ENCODE results near the gene HADHA.

The HADHA gene

GRCh38 chr2:26224095-26224494 lies 20.3 kb downstream of the HADHA start:
- ATAC-seq (no peak), DNase-seq (no peak)
- Mint-ChIP-seq H3K4me1 (no peaks in the 10 kb centered on the region), H3K4me3 (no peak overlapping the region), H3K36me3 (ENCODE audit: low read depth) (peaks cover 42% of the 10 kb centered on the region), H3K27me3 (no peaks in the 10 kb centered on the region), H3K27ac (no peak overlapping the region), H3K9me3 (no peaks in the 10 kb centered on the region)

- Mint-ChIP-seq H3K36me3 (ENCODE audit: low read depth) (peaks cover 41% of the 10 kb centered on the region), H3K27me3 (no peaks in the 10 kb centered on the region), H3K4me3 (no peak overlapping the region), H3K9me3 (no peaks in the 10 kb centered on the region), H3K4me1 (no peaks in the 10 kb centered on the region), H3K27ac (no peak overlapping the region)
- no peak for DNase-seq
- ATAC-seq: no peak
Measured at GRCh38 chr2:26223018-26223417, 21.4 kb downstream of the HADHA start.

- Mint-ChIP-seq H3K36me3 (ENCODE audit: low read depth) (peaks cover 35% of the 10 kb centered on the region), H3K4me1 (no peaks in the 10 kb centered on the region), H3K4me3 (no peak overlapping the region), H3K27ac (no peak overlapping the region), H3K9me3 (no peaks in the 10 kb centered on the region), H3K27me3 (no peaks in the 10 kb centered on the region)
- no peak for DNase-seq
- ATAC-seq: no peak
Measured at GRCh38 chr2:26217720-26218119, 26.7 kb downstream of the HADHA start.

GRCh38 chr2:26216587-26216986 lies 27.8 kb downstream of the HADHA start:
- no peaks in the 10 kb centered on the region for H3K27me3 Mint-ChIP-seq
- ATAC-seq (no peak), DNase-seq (no peak)
- peaks cover 40% of the 10 kb centered on the region for H3K36me3 Mint-ChIP-seq (ENCODE audit: low read depth)
- peak overlapping the region; percentile 25 for H3K27ac Mint-ChIP-seq
- H3K9me3 Mint-ChIP-seq: no peaks in the 10 kb centered on the region
- no peaks in the 10 kb centered on the region for H3K4me1 Mint-ChIP-seq
- no peak overlapping the region for H3K4me3 Mint-ChIP-seq

GRCh38 chr2:26215833-26216232 lies 28.6 kb downstream of the HADHA start:
- no peaks in the 10 kb centered on the region for H3K4me1 Mint-ChIP-seq
- H3K36me3 Mint-ChIP-seq (ENCODE audit: low read depth): peaks cover 45% of the 10 kb centered on the region
- DNase-seq (no peak), ATAC-seq (no peak)
- H3K9me3 Mint-ChIP-seq: no peaks in the 10 kb centered on the region
- H3K4me3 Mint-ChIP-seq: no peak overlapping the region
- no peak overlapping the region for H3K27ac Mint-ChIP-seq
- no peaks in the 10 kb centered on the region for H3K27me3 Mint-ChIP-seq

- DNase-seq (no peak), ATAC-seq (no peak)
- Mint-ChIP-seq H3K4me1 (no peaks in the 10 kb centered on the region), H3K27me3 (no peaks in the 10 kb centered on the region), H3K36me3 (ENCODE audit: low read depth) (peaks cover 48% of the 10 kb centered on the region), H3K27ac (no peak overlapping the region), H3K4me3 (no peak overlapping the region), H3K9me3 (no peaks in the 10 kb centered on the region)
Measured at GRCh38 chr2:26214759-26215158, 29.7 kb downstream of the HADHA start.

DNA sequence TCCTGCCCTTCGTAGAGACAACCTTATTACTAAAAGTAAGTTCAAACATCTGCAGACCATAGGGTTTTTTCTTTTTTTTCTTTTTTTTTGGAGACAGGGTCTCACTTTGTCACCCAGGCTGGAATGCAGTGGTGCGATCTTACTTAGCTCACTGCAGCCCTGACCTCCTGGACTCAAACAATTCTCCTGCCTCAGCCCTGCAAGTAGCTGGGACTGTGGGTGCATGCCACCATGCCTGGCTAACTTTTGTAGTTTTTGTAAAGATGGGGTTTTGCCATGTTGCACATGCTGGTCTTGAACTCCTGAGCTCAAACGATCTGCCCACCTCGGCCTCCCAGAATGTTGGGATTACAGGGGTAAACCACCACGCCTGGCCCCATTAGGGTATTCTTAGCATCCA lies 32.4 kb downstream of the HADHA start:
- Mint-ChIP-seq H3K27ac (no peak overlapping the region), H3K9me3 (no peaks in the 10 kb centered on the region), H3K36me3 (ENCODE audit: low read depth) (peaks cover 49% of the 10 kb centered on the region), H3K27me3 (no peaks in the 10 kb centered on the region), H3K4me1 (no peaks in the 10 kb centered on the region), H3K4me3 (no peak overlapping the region)
- ATAC-seq: no peak
- no peak for DNase-seq

DNA sequence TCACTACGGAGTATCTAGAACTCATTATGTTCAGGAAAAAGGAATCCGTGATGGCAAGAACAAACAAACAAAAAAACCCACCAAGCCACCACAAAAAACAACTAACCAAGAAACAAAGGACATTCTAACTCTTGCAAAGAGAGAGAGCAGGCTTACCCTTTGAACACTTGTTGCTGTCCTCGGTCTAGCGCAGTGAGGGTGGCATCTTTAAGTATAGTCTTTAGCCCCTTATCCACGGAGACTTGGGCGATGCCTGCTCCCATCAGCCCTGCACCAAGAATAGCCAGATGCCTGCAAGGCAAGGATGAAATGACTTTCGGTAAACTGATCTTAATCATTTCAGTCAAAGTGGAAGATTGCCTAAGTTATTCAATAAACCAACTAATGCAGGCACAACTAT lies 40.5 kb downstream of the HADHA start:
- no peaks in the 10 kb centered on the region for H3K9me3 Mint-ChIP-seq
- no peaks in the 10 kb centered on the region for H3K27me3 Mint-ChIP-seq
- peaks cover 35% of the 10 kb centered on the region for H3K36me3 Mint-ChIP-seq (ENCODE audit: low read depth)
- no peak overlapping the region for H3K4me3 Mint-ChIP-seq
- DNase-seq: no peak
- H3K4me1 Mint-ChIP-seq: no peaks in the 10 kb centered on the region
- no peak overlapping the region for H3K27ac Mint-ChIP-seq
- no peak for ATAC-seq

- Mint-ChIP-seq H3K4me3 (no peak overlapping the region), H3K4me1 (no peaks in the 10 kb centered on the region), H3K27me3 (no peaks in the 10 kb centered on the region), H3K27ac (no peak overlapping the region), H3K36me3 (ENCODE audit: low read depth) (peaks cover 33% of the 10 kb centered on the region), H3K9me3 (no peaks in the 10 kb centered on the region)
- ATAC-seq (no peak), DNase-seq (no peak)
Measured at GRCh38 chr2:26202981-26203490, 41.4 kb downstream of the HADHA start.

DNA sequence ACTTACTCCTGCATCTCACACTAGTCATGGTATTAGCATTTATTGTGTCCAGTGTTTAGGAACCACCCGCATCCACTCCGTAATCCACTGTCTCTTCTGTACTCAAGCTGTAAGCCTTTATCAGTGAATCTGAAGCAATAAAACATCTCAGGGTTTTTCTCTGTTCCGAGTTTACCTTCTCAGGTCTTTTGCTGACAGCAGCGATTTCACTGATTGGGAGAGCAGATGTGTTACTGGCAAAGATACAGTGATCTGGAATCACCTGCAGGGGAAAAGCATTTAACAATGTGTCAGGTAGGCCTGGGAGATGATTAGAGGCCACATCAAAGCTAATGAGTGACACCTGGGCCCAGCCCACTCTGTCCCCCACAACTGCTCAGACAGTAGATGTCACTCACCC lies 46.9 kb downstream of the HADHA start:
- no peaks in the 10 kb centered on the region for H3K9me3 Mint-ChIP-seq
- ATAC-seq: no peak
- H3K36me3 Mint-ChIP-seq (ENCODE audit: low read depth): peaks cover 40% of the 10 kb centered on the region
- no peak overlapping the region for H3K4me3 Mint-ChIP-seq
- no peak overlapping the region for H3K27ac Mint-ChIP-seq
- no peak for DNase-seq
- no peaks in the 10 kb centered on the region for H3K27me3 Mint-ChIP-seq
- peaks cover 11% of the 10 kb centered on the region for H3K4me1 Mint-ChIP-seq

DNA sequence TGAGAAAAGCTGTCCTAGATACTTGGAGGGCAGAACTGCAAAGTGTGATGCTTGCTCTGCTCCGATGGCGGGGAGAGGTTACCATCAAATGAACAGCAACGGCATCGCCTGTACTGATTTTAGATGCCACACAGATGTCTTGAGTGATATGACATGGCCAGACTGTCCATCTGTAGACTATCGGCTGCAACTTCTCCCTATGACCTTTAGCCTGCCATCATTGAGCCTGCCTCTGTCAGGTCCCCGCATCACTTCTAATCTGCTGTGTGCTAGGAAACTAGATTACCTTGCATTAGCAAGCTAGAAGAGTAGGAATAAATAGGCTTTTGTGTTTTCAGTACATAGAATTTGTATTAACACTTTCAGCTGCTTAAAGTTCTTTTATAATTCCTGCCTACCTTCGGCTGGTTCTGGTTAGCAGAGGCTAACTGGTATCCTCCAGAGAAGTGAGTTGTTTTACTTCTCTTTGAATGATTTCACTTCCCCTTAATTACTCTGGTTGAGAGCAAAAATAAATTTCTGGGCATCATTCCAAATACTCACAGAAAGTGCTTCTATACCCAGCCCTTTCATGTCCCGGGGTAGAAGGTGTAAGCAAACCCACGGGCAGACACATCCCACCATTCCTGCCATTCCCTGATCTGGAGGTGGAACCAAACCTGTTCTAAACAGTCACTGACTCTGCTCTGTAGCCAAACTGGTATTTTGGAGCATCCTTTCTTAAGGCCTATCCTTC lies 47.6 kb downstream of the HADHA start:
- Mint-ChIP-seq H3K36me3 (ENCODE audit: low read depth) (peaks cover 36% of the 10 kb centered on the region), H3K9me3 (no peaks in the 10 kb centered on the region), H3K27me3 (no peaks in the 10 kb centered on the region), H3K4me3 (no peak overlapping the region), H3K27ac (no peak overlapping the region), H3K4me1 (peaks cover 11% of the 10 kb centered on the region)
- DNase-seq (no peak), ATAC-seq (no peak)

DNA sequence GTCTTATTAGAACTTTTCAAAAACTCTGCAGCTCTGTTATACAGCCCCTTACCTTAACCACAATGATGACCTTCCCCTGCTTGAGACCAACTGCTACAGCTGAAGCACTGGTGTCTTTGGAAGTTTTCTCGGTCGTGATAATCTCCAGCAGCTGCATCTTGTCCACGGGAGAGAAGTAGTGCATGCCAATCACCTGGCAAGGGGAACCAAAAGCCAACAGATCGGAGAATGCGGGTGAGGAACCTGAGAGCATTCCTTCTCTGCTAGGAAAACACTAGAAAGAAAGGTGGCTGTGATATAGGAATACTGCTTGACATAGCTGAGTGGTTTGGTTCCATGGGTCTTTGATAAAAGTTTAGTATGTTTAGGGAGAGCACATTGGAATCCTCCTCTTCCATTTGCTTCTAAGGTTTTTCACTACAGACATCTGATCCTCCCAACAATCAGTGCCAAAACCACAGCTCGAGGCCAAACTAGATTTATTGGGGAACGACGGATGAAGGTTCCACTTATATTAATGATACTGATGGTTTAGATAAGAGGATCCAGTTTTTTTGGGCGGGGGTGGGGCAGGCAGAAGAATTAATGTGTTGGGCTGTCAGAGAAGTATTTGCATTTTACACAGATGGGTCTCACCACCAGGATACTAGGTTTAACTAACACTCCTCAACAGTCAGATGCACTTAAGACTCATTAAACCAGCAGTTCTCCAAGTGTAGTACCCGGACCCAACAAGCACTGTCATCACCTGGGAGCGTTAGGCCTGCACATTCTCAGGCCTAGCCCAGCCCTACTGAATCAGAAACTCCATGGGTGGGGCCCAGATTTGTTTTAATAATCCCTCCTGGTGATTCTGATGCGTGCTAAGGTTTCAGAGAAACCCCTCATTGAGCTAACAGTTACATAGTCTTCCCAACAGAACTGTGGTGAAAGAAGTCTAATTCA lies 49.1 kb downstream of the HADHA start:
- Mint-ChIP-seq H3K4me1 (peaks cover 11% of the 10 kb centered on the region), H3K36me3 (ENCODE audit: low read depth) (peaks cover 35% of the 10 kb centered on the region), H3K9me3 (no peaks in the 10 kb centered on the region), H3K27ac (no peak overlapping the region), H3K27me3 (no peaks in the 10 kb centered on the region), H3K4me3 (no peak overlapping the region)
- ATAC-seq (no peak), DNase-seq (no peak)

GRCh38 chr2:26193578-26194231 lies 50.7 kb downstream of the HADHA start:
- Mint-ChIP-seq H3K36me3 (ENCODE audit: low read depth) (peaks cover 27% of the 10 kb centered on the region), H3K4me3 (no peak overlapping the region), H3K27ac (peak overlapping the region; percentile 82), H3K27me3 (no peaks in the 10 kb centered on the region), H3K9me3 (no peaks in the 10 kb centered on the region), H3K4me1 (peaks cover 11% of the 10 kb centered on the region)
- peak; percentile 76 for ATAC-seq
- DNase-seq: no peak

- Mint-ChIP-seq H3K36me3 (ENCODE audit: low read depth) (peaks cover 12% of the 10 kb centered on the region), H3K27me3 (no peaks in the 10 kb centered on the region), H3K4me3 (no peak overlapping the region), H3K9me3 (no peaks in the 10 kb centered on the region), H3K27ac (no peak overlapping the region), H3K4me1 (peaks cover 11% of the 10 kb centered on the region)
- DNase-seq (no peak), ATAC-seq (no peak)
Measured at GRCh38 chr2:26191316-26192159, 52.9 kb downstream of the HADHA start.
